NOMO-1 treated with DMSO at 0.1 percent for 48 hours (cell line): ENCODE measurements around the gene NXPE1.

Experiments
- DNase-seq: peaks from one replicate; lab custom pipeline; 2025; ENCODE audit not compliant: unreplicated experiment; lab: John Stamatoyannopoulos, UW

NXPE1 gene

GRCh38 chr11:114563077-114563476 is 3.4 kb upstream of the NXPE1 start:
- DNase-seq: no peak

DNA sequence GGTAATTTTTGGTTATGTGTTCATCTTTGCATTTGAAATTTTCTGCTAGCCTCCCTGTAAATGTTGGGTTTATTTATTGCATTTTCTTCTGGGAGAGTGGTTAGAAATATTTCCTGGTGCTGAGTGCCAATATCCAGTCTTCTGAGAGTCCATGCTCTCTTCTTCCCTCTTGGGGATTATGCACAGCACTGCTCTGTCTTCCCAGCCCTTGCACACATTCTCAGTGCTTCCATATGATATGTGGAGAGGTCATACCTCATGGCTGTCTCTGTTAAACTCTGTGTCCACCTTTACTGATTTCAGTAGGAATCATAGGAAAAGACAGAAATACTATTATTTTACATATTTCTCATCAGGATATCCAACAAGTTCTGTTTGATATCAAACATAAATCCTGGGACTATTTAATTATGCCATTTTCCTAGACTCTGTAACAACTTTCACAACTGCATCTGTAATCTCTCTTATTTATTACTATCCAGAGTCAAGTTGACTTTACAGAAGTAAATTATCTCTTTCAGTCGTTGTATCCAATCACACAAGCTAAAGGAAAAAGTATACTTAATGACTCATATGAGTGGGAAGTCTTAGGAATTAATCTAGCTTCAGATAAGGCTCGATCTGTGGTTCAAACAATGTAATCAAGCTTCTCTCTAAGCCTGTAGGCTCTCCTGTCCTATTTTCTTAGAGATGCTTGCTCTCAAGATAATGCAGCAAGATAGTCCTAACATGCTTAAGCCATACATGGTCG is 2.7 kb upstream of the NXPE1 start:
- no peak for DNase-seq

- no peak for DNase-seq
These were observed 3.5 kb downstream of the NXPE1 start for GRCh38 chr11:114556135-114556534.

DNA sequence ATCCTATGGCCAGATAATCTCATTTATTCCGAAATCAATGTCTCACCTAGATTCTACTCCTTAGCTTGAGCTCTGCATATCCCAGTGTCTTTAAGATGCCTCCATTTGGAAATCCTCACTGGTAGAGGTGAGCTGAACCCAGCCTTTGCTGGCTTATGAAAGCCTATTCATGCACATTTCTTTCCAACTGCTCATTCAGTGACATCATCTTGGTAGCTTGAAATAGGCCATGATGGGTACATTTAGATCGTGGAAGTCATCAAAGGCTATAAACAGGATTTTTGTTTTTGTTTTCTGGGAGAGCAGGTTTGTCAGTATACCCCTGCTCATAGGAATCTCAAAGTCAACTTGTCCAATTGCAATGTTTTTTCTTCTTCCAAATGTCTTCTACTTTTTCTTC is 6.0 kb downstream of the NXPE1 start:
- no peak for DNase-seq

DNA sequence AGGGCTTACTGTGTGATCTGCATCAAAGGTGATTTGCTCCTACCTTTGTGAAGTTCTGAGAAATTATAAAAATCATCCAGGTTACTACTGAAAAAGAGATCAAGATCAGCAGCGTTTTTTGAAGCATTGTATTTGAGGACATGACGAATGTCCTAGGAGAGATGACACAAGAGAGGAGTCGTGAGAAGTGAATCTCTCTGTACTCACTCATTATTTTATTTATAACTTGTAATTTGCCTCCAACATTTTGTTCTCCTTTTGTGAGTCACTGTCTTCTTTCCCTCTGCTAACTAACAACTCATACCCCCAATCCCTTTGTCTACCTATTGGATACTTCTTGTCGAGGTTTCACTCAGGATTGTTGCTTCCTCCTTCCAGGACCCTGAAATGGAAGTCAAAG is 8.6 kb downstream of the NXPE1 start:
- no peak for DNase-seq

DNA sequence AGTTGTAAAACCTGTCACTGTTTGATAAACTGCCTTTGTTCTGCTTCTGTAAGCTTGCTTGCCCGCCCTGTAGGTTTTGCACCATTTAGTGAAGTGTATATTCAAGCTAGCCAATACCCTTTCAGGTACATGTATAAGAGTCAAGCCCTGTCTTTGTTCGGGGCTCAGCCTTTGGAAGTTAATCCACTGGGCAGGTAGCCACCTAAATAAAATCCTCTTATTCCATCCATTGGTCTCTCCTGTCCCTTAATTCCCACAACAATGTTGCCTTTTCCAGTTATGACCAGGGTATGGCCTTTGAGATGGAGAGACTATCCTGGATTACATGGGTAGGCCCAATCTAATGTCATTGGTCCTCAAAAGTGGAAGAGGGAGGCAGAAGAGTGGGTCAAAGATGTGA is 34.0 kb downstream of the NXPE1 start:
- no peak for DNase-seq

- no peak for DNase-seq
These were observed 35.6 kb downstream of the NXPE1 start for GRCh38 chr11:114524122-114524521.

GRCh38 chr11:114522818-114523217 is 36.9 kb downstream of the NXPE1 start:
- DNase-seq: no peak

DNA sequence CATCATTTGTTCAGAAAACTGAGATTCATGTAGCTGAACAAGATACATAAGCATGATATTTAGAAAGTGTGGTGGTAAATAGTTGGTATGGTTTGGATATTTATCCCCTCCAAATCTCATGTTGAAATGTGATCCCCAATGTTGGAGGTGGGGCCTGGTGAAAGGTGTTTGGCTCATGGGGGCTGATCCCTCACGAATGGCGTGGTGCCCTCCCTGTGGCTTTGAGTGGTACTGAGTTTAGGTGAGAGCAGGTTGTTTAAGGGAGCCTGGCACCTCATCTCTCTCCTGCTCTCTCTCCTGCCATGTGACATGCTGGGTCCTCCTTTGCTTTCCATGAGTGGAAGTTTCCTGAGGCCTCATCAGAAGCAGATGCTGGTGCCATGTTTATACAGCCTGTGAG is 48.1 kb downstream of the NXPE1 start:
- DNase-seq: no peak

DNA sequence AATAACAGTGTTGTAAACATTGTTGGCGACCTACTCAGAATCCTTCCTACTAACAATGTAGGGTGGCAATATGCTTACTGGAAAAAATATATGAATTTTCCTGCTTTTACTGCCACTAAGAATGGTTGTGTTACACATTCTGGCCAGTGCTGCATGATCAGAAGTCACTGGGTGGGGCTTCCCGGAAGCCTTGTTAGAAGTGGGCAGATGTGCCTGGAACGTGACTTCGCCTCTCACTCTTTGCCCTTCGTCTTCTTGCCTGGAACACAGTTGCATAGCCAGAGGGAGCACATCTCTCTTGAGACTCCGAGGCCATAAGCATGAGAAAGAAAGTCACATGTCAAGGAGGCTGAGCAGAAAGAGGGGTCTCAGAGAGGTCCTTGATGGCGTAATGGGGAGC is 48.6 kb downstream of the NXPE1 start:
- DNase-seq: no peak

GRCh38 chr11:114501901-114502300 is 57.8 kb downstream of the NXPE1 start:
- no peak for DNase-seq

DNA sequence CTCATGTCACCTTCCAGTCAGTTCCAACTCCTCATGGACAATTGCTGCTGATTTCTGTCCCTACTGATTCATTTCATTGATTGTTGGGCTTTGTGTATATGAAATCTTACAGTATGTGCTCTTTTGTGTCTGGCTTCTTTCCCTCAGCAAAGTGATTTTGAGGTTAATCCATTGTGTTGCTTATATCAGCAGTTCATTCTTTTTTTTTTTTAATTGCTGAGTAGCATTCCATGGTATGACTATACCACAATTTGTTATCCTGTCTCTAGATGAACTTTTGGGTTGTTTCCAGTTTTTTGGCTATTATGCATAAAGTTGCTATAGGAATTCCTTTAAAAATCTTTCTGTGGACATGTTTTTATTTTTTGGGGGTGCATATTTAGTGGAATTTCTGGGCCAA is 59.9 kb downstream of the NXPE1 start:
- DNase-seq: no peak

- DNase-seq: no peak
These were observed 62.8 kb downstream of the NXPE1 start for GRCh38 chr11:114496915-114497314.

GRCh38 chr11:114483929-114484328 is 75.8 kb downstream of the NXPE1 start:
- no peak for DNase-seq

DNA sequence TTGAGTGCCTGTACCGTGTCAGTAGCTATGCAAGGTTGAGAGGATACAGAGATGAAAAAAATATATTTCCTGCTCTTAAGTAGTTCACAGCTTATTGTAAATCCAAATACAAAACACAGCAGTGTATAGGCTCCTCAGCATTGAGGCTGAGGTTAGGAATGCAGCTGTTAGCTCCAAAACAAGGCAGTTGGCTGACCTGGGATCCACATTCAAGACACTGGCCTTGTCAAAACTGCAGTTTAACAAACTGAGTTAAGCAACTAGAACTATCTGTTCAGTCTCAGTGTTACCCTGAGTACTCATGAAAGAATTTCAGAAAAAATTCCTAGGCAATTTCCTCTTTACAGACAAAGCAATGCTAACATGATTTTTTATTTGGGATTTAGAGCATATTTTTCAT is 77.6 kb downstream of the NXPE1 start:
- DNase-seq: no peak

GRCh38 chr11:114479331-114479730 is 80.3 kb downstream of the NXPE1 start:
- no peak for DNase-seq

GRCh38 chr11:114478768-114479167 is 80.9 kb downstream of the NXPE1 start:
- DNase-seq: no peak

GRCh38 chr11:114478001-114478410 is 81.7 kb downstream of the NXPE1 start:
- no peak for DNase-seq

DNA sequence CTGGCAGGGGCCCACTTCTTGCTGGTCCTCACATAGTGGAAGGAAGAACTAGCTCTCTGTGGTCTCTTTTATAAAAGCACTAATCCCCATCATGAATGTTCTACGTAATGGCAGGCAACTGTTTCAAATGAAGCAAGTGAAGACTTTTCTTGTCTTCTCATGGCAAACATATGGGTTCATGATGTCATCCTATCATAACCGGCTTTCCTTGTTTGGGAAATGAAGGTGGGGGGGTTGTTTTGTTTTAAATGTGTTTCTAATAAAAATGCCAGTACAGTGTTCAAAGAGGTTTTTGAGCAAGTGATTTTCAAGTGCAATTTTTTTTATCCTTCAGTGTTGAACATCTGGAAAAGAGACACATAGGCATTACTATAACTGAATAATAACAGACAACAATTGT is 87.0 kb downstream of the NXPE1 start:
- DNase-seq: no peak
